HG02623 (cell line): Measurements from ENCODE around the gene CDC42EP3.

Source experiments
- ATAC-seq: cut with Tn5 transposase; IDR thresholded peaks from one replicate; pipeline ENCODE4 v1.9.1; 2021; ENCODE audit warnings: moderate library complexity; ENCODE audit not compliant: unreplicated experiment

The CDC42EP3 gene

GRCh38 chr2:37656512-37657423 lies 14.7 kb downstream of the CDC42EP3 start:
- no peak for ATAC-seq

- peak; percentile 80 for ATAC-seq
These were observed 16.3 kb downstream of the CDC42EP3 start for GRCh38 chr2:37654932-37655841.

- ATAC-seq: no peak
These were observed 17.0 kb downstream of the CDC42EP3 start for GRCh38 chr2:37654419-37654818.

GRCh38 chr2:37653805-37654378 lies 17.6 kb downstream of the CDC42EP3 start:
- peak; percentile 32 for ATAC-seq

GRCh38 chr2:37653093-37653492 lies 18.3 kb downstream of the CDC42EP3 start:
- no peak for ATAC-seq

GRCh38 chr2:37652199-37652640 lies 19.2 kb downstream of the CDC42EP3 start:
- ATAC-seq: no peak

- no peak for ATAC-seq
These were observed 20.8 kb downstream of the CDC42EP3 start for GRCh38 chr2:37650548-37651093.

GRCh38 chr2:37649518-37649917 lies 21.9 kb downstream of the CDC42EP3 start:
- no peak for ATAC-seq

GRCh38 chr2:37648331-37649011 lies 23.0 kb downstream of the CDC42EP3 start:
- no peak for ATAC-seq

- ATAC-seq: no peak
These were observed 23.5 kb downstream of the CDC42EP3 start for GRCh38 chr2:37647971-37648330.

GRCh38 chr2:37645836-37646235 lies 25.6 kb downstream of the CDC42EP3 start:
- ATAC-seq: no peak

GRCh38 chr2:37645362-37645761 lies 26.1 kb downstream of the CDC42EP3 start:
- ATAC-seq: no peak

GRCh38 chr2:37644191-37644590 lies 27.3 kb downstream of the CDC42EP3 start:
- ATAC-seq: no peak

GRCh38 chr2:37643730-37644078 lies 27.7 kb downstream of the CDC42EP3 start:
- no peak for ATAC-seq

GRCh38 chr2:37642907-37643729 lies 28.3 kb downstream of the CDC42EP3 start:
- ATAC-seq: no peak

GRCh38 chr2:37641582-37642171 lies 29.8 kb downstream of the CDC42EP3 start:
- ATAC-seq: no peak

GRCh38 chr2:37639631-37640030 lies 31.8 kb downstream of the CDC42EP3 start:
- no peak for ATAC-seq

- ATAC-seq: no peak
These were observed 32.5 kb downstream of the CDC42EP3 start for GRCh38 chr2:37638973-37639372.

- ATAC-seq: no peak
These were observed 33.5 kb downstream of the CDC42EP3 start for GRCh38 chr2:37637985-37638384.
